K562 (cell line): ENCODE data around the gene DAO. TPM values are rescaled to one million over a fixed set of nuclear protein-coding genes. Genes with fewer than 3 reads are reported as not detected.

Source experiments
- ATAC-seq: fragments of 200-7000 bp; cut with Tn5 transposase; 3 replicates; pipeline ENCODE4 v1.9.1; 2020; ENCODE audit warnings: moderate library complexity
- BruUV-seq: library from RNA; stranded (reverse); fragments of 400-500 nt; replicated peaks from 2 replicates; lab custom pipeline; 2021; lab: Mats Ljungman, UMichigan
- CTCF ChIA-PET: fragments of 300-600 bp; formaldehyde crosslinking; extraction: SDS; loops from one replicate; lab custom pipeline; 2021; ENCODE audit warnings: low intra/inter-chr PET ratio; lab: Yijun Ruan, JAX
- POLR2A ChIA-PET: fragments of 300-600, 350-650 bp; sonication (Branson Sonifier 250); formaldehyde crosslinking; extraction: SDS; loops from one replicate; lab custom pipeline; 2021; ENCODE audit warnings: antibody characterized with exemption, inconsistent platforms; lab: Yijun Ruan, JAX
- DNase-seq, 4 experiments: peaks; one replicate each; pipeline versions ENCODE4 v3.0.0 to v3.0.0-alpha.2; 2011 to 2018; ENCODE audit warnings: low spot score in 3 of 4, mixed read lengths in 3 of 4; ENCODE audit errors: extremely low read depth in 1 of 4
- FAIRE-seq: peaks from 2 replicates; lab custom pipeline; 2011; peaks lifted over from hg19 to GRCh38; lab: Jason Lieb, UNC
- H2AFZ ChIP-seq: 2 replicates; pipeline ENCODE4 v1.6.0; 2011; ENCODE audit warnings: low read depth, low read length, control low read depth, inconsistent platforms
- H3K27ac ChIP-seq: fragments of 200-600 bp; 3 replicates; pipeline ENCODE4 v1.8.0; 2011; ENCODE audit warnings: low read depth, mild to moderate bottlenecking, control low read depth, inconsistent platforms, low read length, moderate library complexity, mixed read lengths; ENCODE audit errors: extremely low read depth
- H3K27me3 ChIP-seq, 2 experiments: fragments of 300-600 bp in 1 of 2; 2 replicates in 1 of 2; 3 replicates in 1 of 2; pipeline versions ENCODE4 v1.6.0 to v1.8.0; 2011; ENCODE audit warnings: inconsistent platforms in 2 of 2, low read length in 2 of 2, mild to moderate bottlenecking in 1 of 2, mixed read lengths in 1 of 2, moderate library complexity in 1 of 2; ENCODE audit not compliant: control insufficient read depth in 2 of 2, insufficient read depth in 2 of 2
- H3K36me3 ChIP-seq: fragments of 300-600 bp; 3 replicates; pipeline ENCODE4 v1.8.0; 2011; ENCODE audit warnings: mild to moderate bottlenecking, low read length, inconsistent platforms; ENCODE audit not compliant: control insufficient read depth, insufficient read depth
- H3K4me1 ChIP-seq, 2 experiments: fragments of 200-600 bp in 1 of 2; replicated peaks in 1 of 2; 2 replicates in 1 of 2; 3 replicates in 1 of 2; pipeline versions ENCODE4 v1.5.1 to v1.8.0; 2011; ENCODE audit warnings: inconsistent platforms in 2 of 2, low read length in 2 of 2, mild to moderate bottlenecking in 1 of 2, mixed read lengths in 1 of 2, moderate library complexity in 1 of 2; ENCODE audit not compliant: control insufficient read depth in 2 of 2, insufficient read depth in 2 of 2
- H3K4me2 ChIP-seq: 2 replicates; pipeline ENCODE4 v1.6.1; 2011; ENCODE audit warnings: low read length, control low read depth, inconsistent platforms, mixed read lengths; ENCODE audit not compliant: insufficient read depth
- H3K4me3 ChIP-seq: fragments of 200-600 bp; sonication (generic), shearing (Covaris generic); 2 replicates; pipeline ENCODE4 v1.5.1; 2016; ENCODE audit warnings: control low read depth, inconsistent platforms
- H3K79me2 ChIP-seq: fragments of 200-600 bp; 3 replicates; pipeline ENCODE4 v1.8.0; 2011; ENCODE audit warnings: low read length, inconsistent platforms; ENCODE audit not compliant: control insufficient read depth, insufficient read depth
- H3K9ac ChIP-seq, 2 experiments: 2 replicates each; pipeline versions ENCODE4 v1.6.0 to v1.6.1; 2011; ENCODE audit warnings: low read depth in 2 of 2, low read length in 2 of 2, control low read depth in 1 of 2, inconsistent platforms in 1 of 2, mild to moderate bottlenecking in 1 of 2, mixed read lengths in 1 of 2; ENCODE audit not compliant: insufficient read depth in 1 of 2
- H3K9me1 ChIP-seq: one replicate; pipeline ENCODE4 v1.6.0; 2011; ENCODE audit warnings: inconsistent platforms, mild to moderate bottlenecking, low read length, moderate library complexity; ENCODE audit not compliant: control insufficient read depth, insufficient read depth
- H3K9me3 ChIP-seq: replicated peaks from 2 replicates; pipeline ENCODE4 v1.5.1; 2011; ENCODE audit warnings: low read depth, low read length, inconsistent platforms; ENCODE audit not compliant: control insufficient read depth, insufficient read depth
- H4K20me1 ChIP-seq: replicated peaks from 2 replicates; pipeline ENCODE4 v1.6.1; 2011; ENCODE audit warnings: low read length, inconsistent platforms, mixed read lengths; ENCODE audit not compliant: control insufficient read depth, insufficient read depth
- DACH1 ChIP-seq: fragments of 450-650 bp; IDR thresholded peaks from 2 replicates; pipeline ENCODE4 v1.6.1; 2018; ENCODE audit not compliant: partially characterized antibody
- FOXK2 ChIP-seq, 2 experiments: fragments of 450-650 bp; IDR thresholded peaks in 1 of 2; conservative IDR thresholded peaks in 1 of 2; 2 replicates each; pipeline ENCODE4 v1.6.1; 2016; ENCODE audit warnings: low read depth in 2 of 2, mild to moderate bottlenecking in 1 of 2
- ZBTB40 ChIP-seq, 2 experiments: fragments of 450-650 bp in 1 of 2; sonication (generic) in 1 of 2; formaldehyde crosslinking in 1 of 2; IDR thresholded peaks; 2 replicates each; pipeline versions ENCODE4 v1.7.1 to v1.9.0; 2016 to 2022; ENCODE audit warnings: inconsistent platforms in 1 of 2, mild to moderate bottlenecking in 1 of 2, missing genetic modification reagents in 1 of 2
- ZBTB5 ChIP-seq: fragments of 450-650 bp; IDR thresholded peaks from 2 replicates; pipeline ENCODE4 v1.6.1; 2017; ENCODE audit warnings: antibody characterized with exemption
- ZKSCAN1 ChIP-seq: fragments of 150-350 bp; IDR thresholded peaks from 2 replicates; pipeline ENCODE4 v1.6.1; 2016; ENCODE audit warnings: low read depth, low read length
- ZNF384 ChIP-seq: IDR thresholded peaks from 2 replicates; pipeline ENCODE4 v1.6.1; 2012; ENCODE audit warnings: low read depth, low read length, improper control_type of control experiment
- ZNF398 ChIP-seq: fragments of 250-450 bp; sonication (Bioruptor Pico); IDR thresholded peaks from 2 replicates; pipeline ENCODE4 v1.8.0; 2021; ENCODE audit warnings: moderate library complexity, mild to moderate bottlenecking, inconsistent platforms
- WGBS: fragments of 100-300 bp; shearing (Covaris generic); methylation state at CpG from one replicate; pipeline ENCODE4 v1.1.6; 2016; ENCODE audit warnings: low coverage, mixed read lengths; ENCODE audit not compliant: insufficient coverage; ENCODE audit errors: missing lambda C conversion rate; 5-methylcytosine and 5-hydroxymethylcytosine counted together
- in situ Hi-C: fragments of 300-500 bp; cut with MboI; formaldehyde crosslinking; loops from 4 replicates; pipeline ENCODE4 v1.15.0; 2018; ENCODE audit warnings: inconsistent platforms, mixed read lengths
- intact Hi-C: fragments of 100-400 bp; cut with micrococcal nuclease; formaldehyde crosslinking; loops from 2 replicates; pipeline ENCODE4 v1.14.2; 2022
- polyA plus RNA-seq, 8 experiments: library from polyadenylated mRNA; depleted of rRNA in 4 of 8; stranded (reverse) in 5 of 8; unstranded in 3 of 8; fragments of >200 nt; fragmentation: Nextera tagmentation in 2 of 8; fragmentation: Illumina TruSeq in 1 of 8; extraction: Ambion mirVana in 2 of 8; extraction: Trizol in 1 of 8; gene quantifications; 2 replicates each; pipeline versions ENCODE4 v1.2.1 to v1.2.3, GENCODE V29; 2011 to 2014; ENCODE audit warnings: inconsistent platforms in 1 of 8, missing spikeins in 1 of 8
- total RNA-seq, 7 experiments: library from RNA; depleted of rRNA in 6 of 7; stranded (reverse); fragments of >200 nt in 6 of 7; fragmentation: Illumina TruSeq in 2 of 7; extraction: Trizol in 2 of 7; gene quantifications; 2 replicates each; pipeline versions ENCODE4 v1.2.1 to v1.2.3, GENCODE V29; 2011 to 2021; ENCODE audit warnings: low replicate concordance in 1 of 7

Gene DAO
- total and polyA plus RNA-seq, 9 of the 15 experiments (the other 6 are each of a cell fraction or from before 2014, with no cell fraction given): not detected

GRCh38 chr12:108862588-108862959 is 17.3 kb upstream of the DAO start:
- FAIRE-seq: peak; percentile 35
- H3K9me1 ChIP-seq: no peaks in the 10 kb centered on the region
- 52% methylated on average over 3 of the region's 3 CpGs for WGBS
- DNase-seq: no peak
- no TSS peak for BruUV-seq
- no peak for ATAC-seq
- peaks cover 0 to 6% of the 10 kb centered on the region in 2 experiments; a peak in 2 of 5 replicates for H3K27me3 ChIP-seq
- no peak overlapping the region for H3K9ac ChIP-seq
- POLR2A ChIA-PET: interaction anchor here (1.3 kb wide), 1 partner anchor 11 kb away, joined by 5 read pairs; no protein-coding TSS in a partner anchor
- no peaks in the 10 kb centered on the region for H3K9me3 ChIP-seq
- H3K36me3 ChIP-seq: no peaks in the 10 kb centered on the region
- H3K4me2 ChIP-seq: no peak overlapping the region
- peaks cover 8 to 12% of the 10 kb centered on the region in 2 experiments; a peak in 4 of 5 replicates for H3K4me1 ChIP-seq
- in situ Hi-C loops: no loop called here
- no peak overlapping the region for H2AFZ ChIP-seq
- H4K20me1 ChIP-seq: no peaks in the 10 kb centered on the region
- TF ChIP-seq DACH1 (peak; percentile 83), ZBTB5 (peak; percentile 92), FOXK2 (conservative IDR thresholded peaks at IDR 0.05 in 1 of 2, IDR thresholded peaks at IDR 0.05 in 1 of 2; ENCODE audit: low read depth in 2 of 2) (0 out of 4 replicates have a peak, but pooled peaks of 1 of the 2 experiments have one; percentile 20), ZKSCAN1 (no peak), ZBTB40 (IDR thresholded peaks at IDR 0.05) (peak; percentile 85), ZBTB40 (CRISPR knock-in tag; IDR thresholded peaks at IDR 0.05) (no peak), ZNF384 (peak; percentile 67; the same call in 1 of the 2 replicates), ZNF398 (CRISPR knock-in tag) (no peak)
- H3K79me2 ChIP-seq: no peaks in the 10 kb centered on the region
- CTCF ChIA-PET: no interaction called here
- H3K27ac ChIP-seq: no peak overlapping the region
- H3K4me3 ChIP-seq: no peak overlapping the region
- intact Hi-C loops: no loop called here
